OCI-LY1 (cell line): ENCODE results near the gene CDC14B.
"Not testable (repeated sequence)": the region's sequence is repeated elsewhere in the genome, so short reads cannot be mapped to it uniquely, and the experiment has no call there.

Source experiments
- H2AFZ ChIP-seq: fragments of 200-600 bp; sonication (generic), shearing (Covaris generic); 2 replicates; pipeline ENCODE4 v1.6.0; 2014; ENCODE audit warnings: antibody characterized with exemption, mild to moderate bottlenecking, low read length
- H3F3A ChIP-seq: fragments of 200-600 bp; sonication (generic), shearing (Covaris generic); 2 replicates; pipeline ENCODE4 v1.6.0; 2014; ENCODE audit warnings: mild to moderate bottlenecking, antibody characterized with exemption, low read length, moderate library complexity; ENCODE audit not compliant: insufficient read depth
- H3K27ac ChIP-seq: fragments of 200-600 bp; sonication (generic); 2 replicates; pipeline ENCODE4 v1.5.1; 2014; ENCODE audit warnings: low read length, mixed run types, mild to moderate bottlenecking, low read depth; ENCODE audit not compliant: poor library complexity, severe bottlenecking
- H3K27me3 ChIP-seq: fragments of 200-600 bp; sonication (generic); 2 replicates; pipeline ENCODE4 v1.6.0; 2014; ENCODE audit warnings: antibody characterized with exemption, mild to moderate bottlenecking, low read length, moderate library complexity; ENCODE audit not compliant: insufficient read depth
- H3K36me3 ChIP-seq: fragments of 200-600 bp; sonication (generic); 2 replicates; pipeline ENCODE4 v1.6.1; 2014; ENCODE audit warnings: mild to moderate bottlenecking, antibody characterized with exemption, low read length, moderate library complexity, mixed read lengths; ENCODE audit not compliant: insufficient read depth
- H3K4me1 ChIP-seq: fragments of 200-600 bp; sonication (generic); 2 replicates; pipeline ENCODE4 v1.5.1; 2014; ENCODE audit warnings: mild to moderate bottlenecking, low read length, moderate library complexity; ENCODE audit not compliant: insufficient read depth, severe bottlenecking
- H3K4me2 ChIP-seq: fragments of 200-600 bp; sonication (generic), shearing (Covaris generic); 2 replicates; pipeline ENCODE4 v1.6.1; 2014; ENCODE audit warnings: low read length
- H3K4me3 ChIP-seq: fragments of 200-600 bp; sonication (generic); 2 replicates; pipeline ENCODE4 v1.5.1; 2014; ENCODE audit warnings: low read length, low read depth, mild to moderate bottlenecking, mixed read lengths; ENCODE audit not compliant: poor library complexity, severe bottlenecking
- H3K79me2 ChIP-seq: fragments of 200-600 bp; shearing (Covaris generic); 2 replicates; pipeline ENCODE4 v1.6.1; 2016; ENCODE audit warnings: mixed run types, low read length, mixed read lengths; ENCODE audit not compliant: insufficient read depth
- H3K9ac ChIP-seq: fragments of 200-600 bp; sonication (generic), shearing (Covaris generic); 2 replicates; pipeline ENCODE4 v1.6.1; 2014; ENCODE audit warnings: mild to moderate bottlenecking, low read length, mixed read lengths
- H3K9me2 ChIP-seq: fragments of 200-600 bp; sonication (generic), shearing (Covaris generic); 2 replicates; pipeline ENCODE4 v1.6.1; 2014; ENCODE audit warnings: low read depth, mild to moderate bottlenecking, low read length, mixed read lengths
- H3K9me3 ChIP-seq: fragments of 200-600 bp; shearing (Covaris generic); 2 replicates; pipeline ENCODE4 v1.6.1; 2014; ENCODE audit warnings: low read length, mixed read lengths
- H4K20me1 ChIP-seq: fragments of 200-600 bp; sonication (generic), shearing (Covaris generic); 2 replicates; pipeline ENCODE4 v1.6.0; 2016; ENCODE audit warnings: mild to moderate bottlenecking, low read length; ENCODE audit not compliant: insufficient read depth
- CTCF ChIP-seq: fragments of 200-600 bp; sonication (generic), shearing (Covaris generic); IDR thresholded peaks from 2 replicates; pipeline ENCODE4 v1.5.1; 2017; ENCODE audit warnings: mild to moderate bottlenecking, antibody characterized with exemption, low read length, moderate library complexity, mixed read lengths
- EZH2 ChIP-seq: fragments of 200-600 bp; sonication (generic), shearing (Covaris generic); IDR thresholded peaks from 2 replicates; pipeline ENCODE4 v1.8.0; 2017; ENCODE audit warnings: borderline replicate concordance, mixed run types, mild to moderate bottlenecking, antibody characterized with exemption, low read length, moderate library complexity, mixed read lengths

The CDC14B gene

GRCh38 chr9:96505316-96505991 is 114.2 kb downstream of the CDC14B start:
- Histone ChIP-seq H4K20me1 (no peaks in the 10 kb centered on the region), H2AFZ (no peak overlapping the region), H3K79me2 (no peaks in the 10 kb centered on the region), H3K27ac (no peak overlapping the region), H3K9me2 (no peaks in the 10 kb centered on the region), H3K36me3 (no peaks in the 10 kb centered on the region), H3K4me2 (no peak overlapping the region), H3K4me3 (no peak overlapping the region), H3K9ac (no peak overlapping the region), H3F3A (no peaks in the 10 kb centered on the region), H3K9me3 (no peaks in the 10 kb centered on the region), H3K27me3 (0 out of 2 replicates have a peak, but pooled peaks cover 9% of the 10 kb centered on the region), H3K4me1 (no peaks in the 10 kb centered on the region)
- TF ChIP-seq EZH2 (no peak), CTCF (no peak)

- Histone ChIP-seq H3K79me2 (no peaks in the 10 kb centered on the region), H3K9me2 (no peaks in the 10 kb centered on the region), H3K9ac (no peak overlapping the region), H3K4me1 (no peaks in the 10 kb centered on the region), H3K9me3 (no peaks in the 10 kb centered on the region), H3K27me3 (0 out of 2 replicates have a peak, but pooled peaks cover 9% of the 10 kb centered on the region), H3K27ac (no peak overlapping the region), H3K4me2 (no peak overlapping the region), H4K20me1 (no peaks in the 10 kb centered on the region), H3K36me3 (no peaks in the 10 kb centered on the region), H3K4me3 (no peak overlapping the region), H3F3A (no peaks in the 10 kb centered on the region), H2AFZ (no peak overlapping the region)
- TF ChIP-seq CTCF (no peak), EZH2 (no peak)
Measured at GRCh38 chr9:96503918-96504317, 115.7 kb downstream of the CDC14B start.

DNA sequence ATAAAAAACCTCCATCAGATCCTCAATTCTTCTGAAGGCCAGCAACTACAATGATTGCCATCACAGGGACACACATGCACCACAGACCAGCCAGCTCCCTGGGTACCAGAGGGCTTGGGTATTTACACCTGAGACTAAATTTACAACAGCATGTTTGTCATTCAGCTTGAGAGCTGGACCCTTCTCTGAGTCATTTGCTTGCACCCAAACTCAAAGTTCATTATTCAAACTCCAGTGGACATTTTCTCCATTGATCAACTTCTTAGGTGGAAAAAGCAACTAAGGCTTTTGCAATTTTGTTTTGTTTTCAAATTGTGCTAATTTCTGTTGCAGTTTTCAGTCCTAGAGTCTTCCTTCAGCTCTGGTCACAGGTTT is 116.3 kb downstream of the CDC14B start:
- not testable (repeated sequence) for H4K20me1 ChIP-seq, H3F3A ChIP-seq, H3K9ac ChIP-seq, H3K27ac ChIP-seq, H3K79me2 ChIP-seq, H3K27me3 ChIP-seq, H3K36me3 ChIP-seq, H3K4me3 ChIP-seq, H3K4me1 ChIP-seq, H3K4me2 ChIP-seq, H2AFZ ChIP-seq, H3K9me3 ChIP-seq, H3K9me2 ChIP-seq
